ENCODE measurements around the gene BRI3BP. TPM values are rescaled to one million over a fixed set of nuclear protein-coding genes. Genes with fewer than 3 reads are reported as not detected.

BRI3BP gene
- total and polyA plus RNA-seq, 12 donors, result 1.1 to 6.2 (median 4.7) TPM

DNA sequence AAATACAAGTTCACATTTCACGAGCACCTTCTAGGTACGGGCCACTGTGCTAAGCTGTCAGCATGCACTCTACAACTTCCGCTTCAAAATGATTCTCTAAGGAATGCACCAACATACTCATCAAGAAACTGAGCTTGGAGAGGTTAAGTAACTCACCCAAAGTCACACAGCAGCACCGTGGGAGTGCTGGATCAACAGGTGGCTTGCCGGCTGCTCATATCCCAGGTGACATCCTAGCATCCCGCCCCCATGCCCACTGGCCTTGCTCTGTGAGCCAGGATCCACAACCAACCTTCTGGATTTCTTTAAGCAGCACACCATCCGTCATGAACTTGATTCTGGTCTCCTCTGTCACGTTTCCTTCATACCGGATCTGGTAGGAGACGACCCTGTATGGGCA, 21.2 kb upstream of the BRI3BP start:
- Histone ChIP-seq H3K27me3 (no peaks in the 10 kb centered on the region), H3K9me3 (replicated peaks in 1 of 3) (no peaks in the 10 kb centered on the region), H3K4me3 (no peak overlapping the region), H3K36me3 (replicated peaks in 1 of 2) (peaks cover 0 to 47% of the 10 kb centered on the region in 2 donors), H3K27ac (no peak overlapping the region), H3K4me1 (replicated peaks in 1 of 2) (no peaks in the 10 kb centered on the region)
- TF ChIP-seq, protein P1, sequence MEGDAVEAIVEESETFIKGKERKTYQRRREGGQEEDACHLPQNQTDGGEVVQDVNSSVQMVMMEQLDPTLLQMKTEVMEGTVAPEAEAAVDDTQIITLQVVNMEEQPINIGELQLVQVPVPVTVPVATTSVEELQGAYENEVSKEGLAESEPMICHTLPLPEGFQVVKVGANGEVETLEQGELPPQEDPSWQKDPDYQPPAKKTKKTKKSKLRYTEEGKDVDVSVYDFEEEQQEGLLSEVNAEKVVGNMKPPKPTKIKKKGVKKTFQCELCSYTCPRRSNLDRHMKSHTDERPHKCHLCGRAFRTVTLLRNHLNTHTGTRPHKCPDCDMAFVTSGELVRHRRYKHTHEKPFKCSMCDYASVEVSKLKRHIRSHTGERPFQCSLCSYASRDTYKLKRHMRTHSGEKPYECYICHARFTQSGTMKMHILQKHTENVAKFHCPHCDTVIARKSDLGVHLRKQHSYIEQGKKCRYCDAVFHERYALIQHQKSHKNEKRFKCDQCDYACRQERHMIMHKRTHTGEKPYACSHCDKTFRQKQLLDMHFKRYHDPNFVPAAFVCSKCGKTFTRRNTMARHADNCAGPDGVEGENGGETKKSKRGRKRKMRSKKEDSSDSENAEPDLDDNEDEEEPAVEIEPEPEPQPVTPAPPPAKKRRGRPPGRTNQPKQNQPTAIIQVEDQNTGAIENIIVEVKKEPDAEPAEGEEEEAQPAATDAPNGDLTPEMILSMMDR (IDR thresholded peaks at IDR 0.05), result no peak
- TF ChIP-seq POLR2A (IDR thresholded peaks at IDR 0.05), result no peak
- no peak for DNase-seq
- WGBS, 4 donors, result 86 to 90% (median 87%) methylated on average over 9 to 10 of the region's 10 CpGs
- intact Hi-C loops (cut with DNase I), result no loop called here

- WGBS, 4 donors, result 94 to 98% (median 97%) methylated on average over 6 to 15 of the region's 15 CpGs
- Histone ChIP-seq H3K9me3 (replicated peaks in 1 of 3) (no peaks in the 10 kb centered on the region), H3K36me3 (replicated peaks in 1 of 2) (peaks cover 0 to 51% of the 10 kb centered on the region in 2 donors), H3K4me1 (replicated peaks in 1 of 2) (no peaks in the 10 kb centered on the region), H3K27ac (no peak overlapping the region), H3K27me3 (no peaks in the 10 kb centered on the region), H3K4me3 (no peak overlapping the region)
- DNase-seq, result no peak
- TF ChIP-seq, protein P1 (IDR thresholded peaks at IDR 0.05), result no peak
- TF ChIP-seq POLR2A (IDR thresholded peaks at IDR 0.05), result no peak
- intact Hi-C loops (cut with DNase I), result no loop called here
Observed at GRCh38 chr12:124975276-124975675, 18.2 kb upstream of the BRI3BP start.

GRCh38 chr12:124976999-124977398, 16.4 kb upstream of the BRI3BP start:
- no peak for DNase-seq
- intact Hi-C loops (cut with DNase I), result no loop called here
- H3K9me3 ChIP-seq (replicated peaks in 1 of 3), result no peaks in the 10 kb centered on the region
- WGBS, 4 donors, result 92 to 96% (median 95%) methylated on average over 10 of the region's 10 CpGs
- H3K27ac ChIP-seq, result no peak overlapping the region
- TF ChIP-seq, protein P1 (IDR thresholded peaks at IDR 0.05), result no peak
- no peaks in the 10 kb centered on the region for H3K4me1 ChIP-seq (replicated peaks in 1 of 2)
- H3K36me3 ChIP-seq (replicated peaks in 1 of 2), result peaks cover 0 to 62% of the 10 kb centered on the region in 2 donors
- H3K27me3 ChIP-seq, result no peaks in the 10 kb centered on the region
- no peak overlapping the region for H3K4me3 ChIP-seq

DNA sequence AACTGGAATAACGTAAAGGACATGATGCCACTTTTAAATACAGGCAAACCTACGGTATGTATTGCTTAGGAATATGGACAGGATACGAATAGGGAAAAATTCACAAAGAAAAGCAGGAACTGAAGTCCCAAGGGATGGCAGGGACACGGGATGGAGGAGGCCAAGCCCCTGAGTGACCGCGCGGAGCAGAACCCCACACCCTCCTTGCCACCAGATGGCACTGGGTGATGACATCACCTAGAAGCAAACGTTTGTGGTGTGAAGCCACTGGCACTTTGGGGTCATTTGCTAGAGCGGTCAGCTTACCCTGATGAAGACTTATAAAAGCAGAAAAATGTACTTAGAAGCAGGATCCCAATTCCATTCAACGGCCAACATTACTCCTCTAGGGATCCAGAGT, 13.9 kb upstream of the BRI3BP start:
- Histone ChIP-seq H3K27ac (no peak overlapping the region), H3K4me3 (no peak overlapping the region), H3K4me1 (replicated peaks in 1 of 2) (no peaks in the 10 kb centered on the region), H3K27me3 (no peaks in the 10 kb centered on the region), H3K9me3 (replicated peaks in 1 of 3) (no peaks in the 10 kb centered on the region), H3K36me3 (replicated peaks in 1 of 2) (peaks cover 0 to 66% of the 10 kb centered on the region in 2 donors)
- intact Hi-C loops (cut with DNase I), result no loop called here
- 83 to 88% (median 86%) methylated on average over 10 of the region's 10 CpGs for WGBS, 4 donors
- no peak for DNase-seq
- TF ChIP-seq, protein P1 (IDR thresholded peaks at IDR 0.05), result no peak
- TF ChIP-seq POLR2A (IDR thresholded peaks at IDR 0.05), result no peak
